Stimulated activated naive CD8-positive, alpha-beta T cell treated with anti-CD3 and anti-CD28 coated beads, Interleukin-15, Interleukin-2, amounts not matched to agents 100 U/mL and 50 U/mL, for 24 hours (primary cell): ENCODE measurements around the gene TWNK.
"Not testable (repeated sequence)": the region's sequence is repeated elsewhere in the genome, so short reads cannot be mapped to it uniquely, and the experiment has no call there.

Experiments used
- ATAC-seq: fragments of 150-1000 bp; cut with Tn5 transposase; one replicate; pipeline ENCODE4 v1.10.0; 2021
- DNase-seq: peaks from one replicate; pipeline ENCODE4 v3.0.0; 2021

TWNK gene

GRCh38 chr10:100972904-100973535, 14.3 kb upstream of the TWNK start:
- no peak for ATAC-seq

DNA sequence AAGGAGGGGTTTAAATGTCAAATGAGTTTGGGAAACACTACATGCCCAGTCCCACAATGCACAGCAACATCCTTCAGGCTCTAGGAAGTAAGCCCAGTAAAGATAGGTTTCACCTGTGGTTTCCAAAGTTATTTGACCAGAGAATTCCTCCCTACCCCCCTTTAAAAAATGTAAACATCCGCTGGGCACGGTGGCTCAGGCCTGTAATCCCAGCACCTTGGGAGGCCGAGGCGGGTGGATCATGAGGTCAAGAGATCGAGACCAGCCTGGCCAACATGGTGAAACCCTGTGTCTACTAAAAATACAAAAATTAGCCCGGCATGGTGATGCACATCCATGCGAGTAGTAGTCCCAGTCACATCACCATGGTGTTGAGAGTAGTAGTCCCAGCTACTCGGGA, 11.9 kb upstream of the TWNK start:
- not testable (repeated sequence) for DNase-seq, ATAC-seq

More at GRCh38 chr10:100972904-100973535, 14.3 kb upstream of the TWNK start:
- DNase-seq = no peak

DNA sequence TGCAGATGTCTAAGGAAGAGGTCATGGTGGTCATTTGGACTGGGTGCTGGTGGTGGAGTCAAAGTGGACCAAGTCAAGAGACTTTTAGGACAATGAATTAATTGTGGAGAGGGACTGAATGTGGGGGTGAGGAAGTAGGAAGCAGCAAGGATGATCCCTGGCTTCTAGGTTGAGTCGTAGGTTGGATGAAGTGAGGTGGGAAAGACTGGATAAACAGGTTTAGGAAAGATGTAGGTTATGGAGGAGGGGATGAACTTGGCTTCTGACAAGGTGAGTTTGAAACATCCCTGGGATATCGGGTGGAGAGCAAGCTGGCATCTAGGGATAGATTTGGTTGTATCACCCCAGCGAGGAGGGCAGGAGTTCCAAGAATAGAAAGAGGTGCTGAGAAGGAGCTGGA, 10.4 kb upstream of the TWNK start:
- DNase-seq (no peak), ATAC-seq (no peak)

GRCh38 chr10:100977436-100977835, 9.9 kb upstream of the TWNK start:
- ATAC-seq = no peak

DNA sequence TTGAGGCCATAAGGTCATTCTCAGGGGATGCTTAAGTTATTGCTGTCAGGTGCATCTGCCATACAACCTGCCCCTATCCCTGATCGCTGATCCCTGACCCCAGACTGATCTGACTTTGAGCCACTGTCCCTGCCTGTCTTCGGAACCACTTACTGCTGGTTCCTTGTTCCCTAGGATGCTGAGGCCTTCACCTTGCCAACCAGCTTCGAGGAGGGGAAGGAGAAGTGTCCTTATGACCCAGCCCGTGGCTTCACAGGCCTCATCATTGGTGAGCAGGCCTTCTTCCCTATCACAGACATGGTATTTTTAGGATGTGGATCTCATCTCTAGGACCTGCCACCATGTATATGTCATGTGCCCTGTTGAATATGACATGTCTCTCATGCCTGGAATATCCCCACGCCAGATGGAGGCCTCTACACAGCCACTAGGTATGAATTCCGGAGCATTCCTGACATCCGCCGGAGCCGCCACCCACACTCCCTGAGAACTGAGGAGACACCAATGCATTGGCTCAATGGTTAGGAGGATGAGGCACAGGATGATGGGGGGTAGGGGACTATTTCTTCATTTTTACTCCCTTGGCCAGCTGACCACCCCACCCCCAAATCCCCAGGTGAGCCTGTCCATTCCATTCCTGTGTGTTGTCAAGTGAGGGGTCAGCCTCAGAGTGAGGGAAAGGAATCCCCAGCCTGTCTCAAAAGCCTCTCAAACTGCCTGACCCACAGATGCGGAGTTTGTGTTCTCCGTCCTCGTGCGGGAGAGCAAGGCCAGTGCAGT, 9.0 kb upstream of the TWNK start:
- no peak for DNase-seq
- no peak for ATAC-seq

More at GRCh38 chr10:100977436-100977835, 9.9 kb upstream of the TWNK start:
- DNase-seq = no peak

GRCh38 chr10:100978901-100979195, 8.5 kb upstream of the TWNK start:
- ATAC-seq (no peak), DNase-seq (no peak)

- ATAC-seq = no peak
These were observed 7.5 kb upstream of the TWNK start for GRCh38 chr10:100979791-100980272.

DNA sequence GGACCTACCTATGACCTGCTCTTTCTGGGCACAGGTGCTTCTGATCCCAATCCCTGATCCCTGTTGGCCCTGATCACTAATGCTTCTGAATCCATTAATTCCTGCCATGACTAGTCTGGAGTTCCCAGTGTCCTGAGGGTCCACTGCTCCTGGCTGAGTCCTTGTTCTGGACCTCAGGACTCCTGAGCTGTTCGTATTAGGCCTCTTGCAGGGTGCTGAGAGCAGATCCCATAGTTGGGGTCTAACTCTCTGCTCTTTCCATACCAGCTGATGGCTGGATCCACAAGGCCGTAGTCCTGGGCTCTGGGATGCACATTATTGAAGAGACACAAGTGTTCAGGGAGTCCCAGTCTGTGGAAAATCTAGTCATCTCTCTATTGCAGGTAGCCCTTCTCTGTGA, 7.0 kb upstream of the TWNK start:
- ATAC-seq (no peak), DNase-seq (no peak)

More at GRCh38 chr10:100979791-100980272, 7.5 kb upstream of the TWNK start:
- no peak for DNase-seq

DNA sequence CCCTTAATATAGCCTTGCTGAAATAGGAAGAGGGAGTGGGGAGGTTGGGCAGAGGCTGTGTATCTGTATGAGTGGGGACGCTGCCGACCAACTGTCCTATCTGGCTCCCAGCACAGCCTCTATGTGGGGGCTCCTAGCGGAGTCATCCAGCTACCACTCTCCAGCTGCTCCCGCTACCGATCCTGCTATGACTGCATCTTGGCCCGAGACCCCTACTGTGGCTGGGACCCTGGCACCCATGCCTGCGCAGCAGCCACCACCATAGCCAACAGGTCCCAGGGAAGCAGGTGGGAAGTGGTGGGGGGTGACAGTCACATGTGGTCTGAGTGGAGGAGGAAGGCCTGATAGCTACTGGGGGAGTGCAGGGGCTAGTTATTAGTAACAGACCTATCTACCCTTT, 6.6 kb upstream of the TWNK start:
- no peak for ATAC-seq
- no peak for DNase-seq

DNA sequence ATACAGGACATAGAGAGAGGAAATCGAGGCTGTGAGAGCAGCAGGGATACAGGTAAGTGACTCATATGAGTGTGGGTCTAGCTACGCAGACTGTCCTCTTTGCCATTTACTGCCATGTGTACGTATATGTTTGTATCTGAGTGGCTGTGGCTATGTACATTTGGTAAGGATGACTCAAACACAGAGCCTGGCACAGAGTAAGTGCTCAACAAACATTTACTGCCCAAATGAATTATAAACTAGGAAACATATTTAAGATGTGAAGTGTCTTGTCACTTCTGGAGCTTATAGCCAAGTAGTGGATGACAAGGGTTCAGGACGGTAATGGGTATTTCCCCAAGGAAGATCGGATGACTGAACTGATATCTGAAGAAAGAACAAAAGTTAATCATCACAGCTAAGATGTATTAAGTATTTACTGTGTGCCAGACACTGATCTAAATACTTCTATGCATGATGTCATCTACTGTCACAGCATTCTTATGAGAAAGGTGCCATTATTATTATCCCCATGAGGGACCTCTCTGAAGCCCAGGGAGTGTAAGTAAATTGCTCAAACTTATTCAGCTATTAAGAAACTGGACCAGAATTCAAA, 6.1 kb upstream of the TWNK start:
- no peak for DNase-seq
- ATAC-seq = no peak

- no peak for DNase-seq
These were observed 4.2 kb upstream of the TWNK start for GRCh38 chr10:100982916-100983830.

GRCh38 chr10:100983868-100984671, 3.3 kb upstream of the TWNK start:
- DNase-seq (no peak), ATAC-seq (no peak)

More at GRCh38 chr10:100982916-100983830, 4.2 kb upstream of the TWNK start:
- no peak for ATAC-seq

DNA sequence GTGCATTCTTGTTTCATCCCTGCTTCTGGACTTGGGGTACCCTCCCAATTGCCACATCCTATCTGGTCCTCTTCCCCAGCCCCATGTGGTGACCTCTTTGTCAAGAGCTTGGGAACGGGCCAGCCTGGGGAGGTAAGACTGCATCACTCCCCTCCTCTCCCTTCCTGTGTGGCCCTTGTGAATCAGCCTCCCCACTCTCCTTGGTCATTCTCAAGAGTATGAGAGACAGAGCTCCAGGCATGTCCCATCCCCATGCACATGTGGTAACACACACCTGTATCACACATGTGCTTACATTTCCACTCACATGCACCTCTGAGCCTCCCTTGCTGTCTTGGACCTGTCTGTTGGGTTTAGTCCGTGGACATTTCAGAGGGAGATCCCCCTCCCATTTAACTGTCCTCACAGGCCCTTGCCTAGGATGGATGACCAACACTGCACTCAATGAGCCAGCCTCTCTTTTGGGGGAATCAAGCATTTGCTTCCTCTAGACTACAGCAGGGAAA, 2.6 kb upstream of the TWNK start:
- DNase-seq (no peak), ATAC-seq (no peak)

DNA sequence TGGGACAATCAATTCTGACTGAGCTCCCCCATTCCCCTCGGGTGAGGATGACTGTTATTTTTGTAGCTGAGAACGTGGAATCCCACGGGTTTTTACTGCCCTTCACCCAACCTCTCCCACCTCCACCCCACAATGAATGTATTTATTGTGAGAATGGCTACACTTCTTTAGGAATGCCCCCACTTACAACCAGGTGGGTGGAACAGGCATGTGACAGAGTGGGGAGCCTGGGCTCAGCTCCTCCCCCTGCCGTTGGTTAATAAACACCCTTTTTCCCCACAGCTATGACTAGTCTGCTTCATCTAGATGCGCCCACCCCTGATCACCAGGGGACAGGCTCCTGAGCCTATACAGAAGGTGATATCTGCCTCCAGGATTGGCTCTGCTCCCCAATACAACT, 2.0 kb upstream of the TWNK start:
- ATAC-seq (no peak), DNase-seq (no peak)

- ATAC-seq = no peak
- DNase-seq = no peak
These were observed 756 bp upstream of the TWNK start for GRCh38 chr10:100986623-100986951.

- DNase-seq = no peak
- ATAC-seq = peak; percentile 2
These were observed 324 bp downstream of the TWNK start for GRCh38 chr10:100987685-100988049.

- no peak for DNase-seq
- ATAC-seq = no peak
These were observed 823 bp downstream of the TWNK start for GRCh38 chr10:100988166-100988565.

DNA sequence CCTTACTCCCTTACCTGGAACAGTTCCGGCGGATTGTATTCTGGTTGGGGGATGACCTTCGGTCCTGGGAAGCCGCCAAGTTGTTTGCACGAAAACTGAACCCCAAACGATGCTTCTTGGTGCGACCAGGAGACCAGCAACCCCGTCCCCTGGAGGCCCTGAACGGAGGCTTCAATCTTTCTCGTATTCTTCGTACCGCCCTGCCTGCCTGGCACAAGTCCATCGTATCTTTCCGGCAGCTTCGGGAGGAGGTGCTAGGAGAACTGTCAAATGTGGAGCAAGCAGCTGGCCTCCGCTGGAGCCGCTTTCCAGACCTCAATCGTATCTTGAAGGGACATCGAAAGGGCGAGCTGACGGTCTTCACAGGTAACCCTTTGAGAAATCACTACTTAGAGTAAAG, 1.7 kb downstream of the TWNK start:
- DNase-seq = no peak
- ATAC-seq = no peak

DNA sequence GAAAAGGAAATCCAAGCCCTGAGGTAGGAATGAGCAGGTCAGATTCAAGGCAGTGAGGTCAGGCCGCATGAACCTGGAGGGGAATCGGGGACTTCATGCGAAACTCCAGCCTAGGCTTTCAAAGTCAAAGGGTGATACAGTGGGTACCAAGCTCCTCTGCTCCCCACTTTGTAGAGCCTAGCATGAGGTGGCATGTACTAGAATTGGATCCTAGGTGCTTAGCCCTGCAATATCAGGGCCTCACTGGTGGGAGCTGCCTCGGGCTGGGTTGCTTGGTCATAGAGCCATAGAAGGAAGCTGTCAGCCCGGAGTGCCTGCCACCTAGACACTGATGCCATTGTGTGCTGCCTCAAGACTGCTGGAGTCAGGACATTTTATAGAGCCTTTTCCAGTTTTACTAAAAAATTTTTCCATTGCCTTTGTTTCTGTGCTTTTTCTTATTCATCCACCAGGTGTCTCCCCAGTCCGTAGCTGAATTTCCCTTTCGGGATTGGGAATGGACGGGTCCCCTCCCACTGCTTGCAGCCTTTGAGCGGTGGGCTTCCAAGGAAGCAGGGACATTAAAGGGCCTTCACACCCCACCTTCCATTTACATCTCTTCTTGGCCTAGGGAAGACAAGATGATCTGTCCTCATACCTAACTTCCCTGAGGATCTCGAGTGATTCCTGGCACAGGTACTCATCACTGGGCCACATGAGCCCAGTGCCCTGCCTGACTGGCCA, 6.8 kb downstream of the TWNK start:
- ATAC-seq (no peak), DNase-seq (no peak)

- DNase-seq (no peak), ATAC-seq (no peak)
These were observed 7.8 kb downstream of the TWNK start for GRCh38 chr10:100995181-100995580.
